HG03064 (cell line): ENCODE measurements around the gene SORL1-AS1.
"Not testable (repeated sequence)": the region's sequence is repeated elsewhere in the genome, so short reads cannot be mapped to it uniquely, and the experiment has no call there.

Source experiments
- ATAC-seq: cut with Tn5 transposase; IDR thresholded peaks from one replicate; pipeline ENCODE4 v1.9.1; 2021; ENCODE audit warnings: low read depth; ENCODE audit not compliant: unreplicated experiment

SORL1-AS1 gene

GRCh38 chr11:121431820-121432526, 20.8 kb downstream of the SORL1-AS1 start:
- ATAC-seq = no peak

DNA sequence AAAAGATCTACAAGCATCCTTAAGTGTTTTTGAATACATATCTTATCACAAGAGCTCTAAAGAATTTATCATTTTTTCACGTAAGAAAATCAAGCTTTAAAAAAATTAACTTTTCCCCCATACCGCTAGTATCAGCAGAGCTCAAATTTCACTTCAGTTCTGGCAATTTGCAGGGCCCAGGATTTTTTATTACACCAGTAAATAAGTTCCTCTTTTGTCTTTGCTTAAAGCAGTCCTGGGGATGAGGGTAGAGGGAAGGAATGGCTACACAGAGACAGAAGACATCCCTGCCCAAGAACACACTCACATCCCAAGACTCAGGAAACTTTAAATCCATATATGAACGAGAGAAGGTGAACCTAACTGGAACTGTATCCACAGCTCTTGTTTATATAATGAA, 23.2 kb downstream of the SORL1-AS1 start:
- no peak for ATAC-seq

- ATAC-seq = no peak
Observed at GRCh38 chr11:121427400-121427744, 25.4 kb downstream of the SORL1-AS1 start.

- ATAC-seq = no peak
Observed at GRCh38 chr11:121426476-121427399, 26.0 kb downstream of the SORL1-AS1 start.

- no peak for ATAC-seq
Observed at GRCh38 chr11:121425828-121426227, 26.9 kb downstream of the SORL1-AS1 start.

DNA sequence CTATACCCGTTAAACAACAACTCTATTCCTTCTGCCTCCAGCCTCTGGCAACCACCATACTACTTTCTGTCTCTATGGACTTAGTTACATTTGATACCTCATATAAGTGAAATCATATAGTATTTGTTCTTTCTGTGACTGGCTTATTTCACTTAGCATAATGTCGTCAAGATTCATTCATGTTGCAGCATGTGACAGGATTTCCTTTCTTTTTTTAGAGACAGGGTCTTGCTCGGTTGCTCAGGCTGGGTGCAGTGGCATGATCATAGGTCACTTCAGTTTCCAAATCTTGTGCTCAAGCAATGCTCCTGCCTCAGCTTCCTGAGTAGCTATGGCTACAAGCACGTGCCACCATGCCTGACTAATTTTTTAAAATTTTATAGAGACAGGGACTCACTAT, 30.1 kb downstream of the SORL1-AS1 start:
- ATAC-seq = peak; percentile 52

- ATAC-seq = no peak
Observed at GRCh38 chr11:121421149-121421901, 31.4 kb downstream of the SORL1-AS1 start.

DNA sequence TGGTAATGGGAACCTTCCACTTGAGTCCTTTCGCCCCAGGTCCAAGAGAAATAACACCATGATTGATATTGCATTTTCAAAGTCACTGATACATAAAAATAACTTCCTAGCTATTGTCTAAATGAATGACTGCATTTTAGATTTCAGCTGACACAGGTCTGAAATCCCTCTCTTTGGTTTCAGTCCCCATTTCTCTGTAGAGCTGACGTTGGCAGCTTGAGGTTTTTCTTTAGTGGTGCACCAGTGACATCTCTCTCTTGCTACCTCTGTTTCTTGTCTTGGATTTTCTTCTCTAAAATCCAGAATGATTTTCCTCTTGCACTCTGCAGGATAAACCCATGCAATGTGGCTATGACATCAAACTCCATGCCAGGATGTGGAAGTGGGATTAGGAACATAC, 32.4 kb downstream of the SORL1-AS1 start:
- no peak for ATAC-seq

DNA sequence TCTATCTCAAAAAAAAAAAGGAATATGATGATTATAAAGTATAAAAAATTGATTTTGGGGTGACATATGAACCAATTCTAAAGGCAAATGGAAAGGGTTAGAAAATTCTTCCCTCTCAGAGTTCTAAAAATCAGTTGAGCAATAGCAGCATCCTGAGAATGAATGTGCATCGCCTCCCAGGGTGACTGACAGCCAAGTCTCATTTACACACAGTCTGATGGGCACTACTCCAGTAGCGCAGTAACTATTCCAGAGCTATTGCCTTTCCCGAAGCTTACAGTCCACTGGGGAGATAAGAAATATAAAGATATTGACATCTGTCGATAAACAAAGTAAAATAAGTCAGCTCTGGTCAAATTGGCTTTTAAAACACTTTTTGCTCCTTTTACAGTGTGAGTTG, 32.9 kb downstream of the SORL1-AS1 start:
- ATAC-seq = no peak

DNA sequence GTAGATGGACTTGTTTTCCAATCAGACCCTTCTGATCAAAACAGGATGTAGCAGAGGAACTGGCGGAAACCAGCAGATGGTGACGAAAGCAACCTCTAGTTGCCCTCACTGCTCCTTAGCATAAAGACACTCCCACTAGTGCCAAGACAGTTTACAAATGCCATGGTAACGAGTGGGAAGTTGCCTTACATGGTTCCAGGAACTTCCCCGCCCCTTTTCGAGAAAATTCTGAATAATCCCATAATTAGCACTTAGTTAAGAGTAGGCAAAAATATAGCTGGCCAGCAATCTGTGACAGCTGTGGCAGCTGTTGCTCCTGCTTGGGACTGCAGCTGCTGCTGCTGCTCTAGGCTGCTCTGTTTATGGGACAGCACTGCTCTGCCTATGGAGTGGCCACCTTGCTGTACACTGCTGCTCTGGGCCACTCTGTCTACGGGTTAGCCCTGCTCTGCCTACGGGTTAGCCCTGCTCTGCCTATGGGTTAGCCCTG, 34.1 kb downstream of the SORL1-AS1 start:
- no peak for ATAC-seq

DNA sequence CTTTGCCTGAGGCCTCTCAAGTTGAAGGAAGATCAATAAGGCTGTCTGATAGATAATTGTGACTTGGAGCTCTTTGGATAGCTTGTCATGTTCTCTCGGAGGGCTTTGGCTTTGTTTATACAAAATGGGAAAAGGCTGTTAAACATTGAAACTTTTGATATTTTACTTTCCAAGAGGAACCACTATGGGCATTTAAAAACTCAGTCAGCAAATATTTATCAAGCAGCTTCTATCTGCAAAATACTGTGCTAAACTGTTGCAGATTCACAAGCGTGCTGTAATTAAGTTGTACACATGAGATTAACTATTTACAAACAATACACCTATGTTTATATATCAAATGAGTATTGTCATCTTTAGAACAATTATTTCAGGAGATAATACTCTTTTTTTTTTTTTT, 35.2 kb downstream of the SORL1-AS1 start:
- ATAC-seq = no peak

DNA sequence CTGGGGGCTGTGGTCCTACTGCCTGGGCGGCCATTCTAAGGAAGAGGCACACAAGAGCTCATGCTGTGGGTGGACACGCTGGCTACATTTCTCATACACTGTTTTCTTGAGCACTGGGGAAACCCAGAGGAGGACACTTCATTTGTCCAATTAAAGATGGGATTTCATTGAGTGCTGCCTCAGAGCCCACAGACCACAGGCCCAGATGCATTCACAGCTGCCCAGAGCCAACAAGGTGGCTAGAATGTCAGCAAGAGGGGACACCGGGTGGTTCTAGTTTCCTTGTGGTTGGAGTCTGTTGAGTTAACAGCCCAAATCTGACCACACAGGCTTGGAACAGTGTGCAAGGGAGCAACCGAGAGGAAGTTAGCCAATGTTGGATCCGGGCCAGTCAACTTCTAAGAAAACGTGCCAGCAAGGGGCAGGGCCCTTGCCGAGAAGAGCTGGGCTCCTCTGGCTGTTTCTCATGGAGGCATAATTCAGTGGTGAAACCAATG, 35.7 kb downstream of the SORL1-AS1 start:
- peak; percentile 69 for ATAC-seq

- ATAC-seq = no peak
Observed at GRCh38 chr11:121415856-121416255, 36.9 kb downstream of the SORL1-AS1 start.

- no peak for ATAC-seq
Observed at GRCh38 chr11:121414141-121414913, 38.4 kb downstream of the SORL1-AS1 start.

GRCh38 chr11:121412711-121413415, 39.9 kb downstream of the SORL1-AS1 start:
- no peak for ATAC-seq

DNA sequence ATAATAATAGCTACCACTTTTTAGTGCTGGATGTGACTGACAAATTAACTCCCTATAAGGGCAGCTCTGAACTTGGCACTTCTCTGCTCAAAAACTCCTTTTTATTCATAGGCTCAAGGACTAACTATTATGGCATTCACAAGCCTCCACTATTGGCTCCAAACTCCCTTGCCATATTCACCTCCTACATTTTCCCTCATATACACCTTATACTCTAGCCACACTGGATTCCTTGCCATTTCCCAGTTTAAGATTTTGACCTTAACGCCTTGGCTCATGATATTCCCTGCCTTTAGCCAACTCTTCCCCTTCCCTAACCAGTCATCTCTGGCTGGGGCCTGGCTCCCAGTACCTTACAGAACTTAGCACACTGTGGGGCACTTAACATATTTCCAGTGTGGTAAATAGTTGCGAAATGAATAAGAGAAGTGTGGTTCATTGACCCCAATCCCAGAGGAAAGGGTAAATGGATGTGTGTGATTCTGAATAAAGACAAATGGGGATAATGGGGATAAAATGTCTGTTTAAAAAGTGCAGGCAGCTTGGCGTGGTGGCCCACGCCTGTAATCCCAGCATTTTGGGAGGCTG, 40.7 kb downstream of the SORL1-AS1 start:
- no peak for ATAC-seq

- ATAC-seq = not testable (repeated sequence)
Observed at GRCh38 chr11:121411330-121411729, 41.4 kb downstream of the SORL1-AS1 start.

- ATAC-seq = not testable (repeated sequence)
Observed at GRCh38 chr11:121410041-121410440, 42.7 kb downstream of the SORL1-AS1 start.

DNA sequence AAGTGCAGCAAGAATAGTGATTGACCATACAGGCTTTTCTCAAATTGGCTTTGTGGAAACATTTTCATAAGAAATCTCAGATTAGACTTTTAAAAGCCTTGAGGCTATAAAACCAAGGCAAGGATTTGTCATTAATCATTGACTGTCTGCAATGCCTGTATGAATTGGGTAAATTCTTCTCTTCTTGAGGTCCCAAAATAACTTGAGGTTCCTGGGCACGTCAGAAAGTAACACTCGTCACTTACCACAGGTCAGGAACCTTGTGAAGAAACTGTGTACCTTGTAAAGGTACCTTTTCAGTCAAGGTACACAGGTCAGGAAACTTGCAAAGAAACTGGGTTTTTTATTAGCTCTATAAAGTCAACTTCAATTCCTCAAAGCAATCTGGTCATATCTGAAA, 43.9 kb downstream of the SORL1-AS1 start:
- ATAC-seq = no peak
